DOHH2 (cell line): Measurements from ENCODE around the gene UBE2Q2.
A peak's percentile ranks its signal among the peaks of the same experiment; 100 is the strongest.

Experiments used
- H3F3A ChIP-seq: fragments of 200-600 bp; sonication (generic), shearing (Covaris generic); 2 replicates; pipeline ENCODE4 v1.6.0; 2016; ENCODE audit warnings: antibody characterized with exemption, mild to moderate bottlenecking; ENCODE audit not compliant: control insufficient read depth, insufficient read depth
- H3K27ac ChIP-seq: fragments of 200-600 bp; sonication (generic); 2 replicates; pipeline ENCODE4 v1.5.1; 2014; ENCODE audit warnings: low read depth, mild to moderate bottlenecking, low read length, moderate library complexity
- H3K27me3 ChIP-seq: fragments of 200-600 bp; sonication (generic); 2 replicates; pipeline ENCODE4 v1.6.1; 2014; ENCODE audit warnings: mild to moderate bottlenecking, low read length, mixed read lengths; ENCODE audit not compliant: control insufficient read depth
- H3K36me3 ChIP-seq: fragments of 200-600 bp; sonication (generic); 2 replicates; pipeline ENCODE4 v1.6.1; 2014; ENCODE audit warnings: mild to moderate bottlenecking, low read length, moderate library complexity, mixed read lengths; ENCODE audit not compliant: control insufficient read depth
- H3K4me1 ChIP-seq: fragments of 200-600 bp; sonication (generic); 2 replicates; pipeline ENCODE4 v1.6.1; 2014; ENCODE audit warnings: mild to moderate bottlenecking, low read length, mixed read lengths; ENCODE audit not compliant: control insufficient read depth
- H3K4me2 ChIP-seq: fragments of 200-600 bp; sonication (generic); 2 replicates; pipeline ENCODE4 v1.6.0; 2014; ENCODE audit warnings: mild to moderate bottlenecking, low read length, moderate library complexity
- H3K4me3 ChIP-seq: fragments of 200-600 bp; sonication (generic); 2 replicates; pipeline ENCODE4 v1.5.1; 2014; ENCODE audit warnings: mild to moderate bottlenecking, low read length, mixed read lengths
- H3K79me2 ChIP-seq: fragments of 200-600 bp; sonication (generic); 2 replicates; pipeline ENCODE4 v1.6.1; 2014; ENCODE audit warnings: mild to moderate bottlenecking, low read length, mixed read lengths; ENCODE audit not compliant: control insufficient read depth
- H3K9me2 ChIP-seq: fragments of 200-600 bp; sonication (generic); replicated peaks from 2 replicates; pipeline ENCODE4 v1.6.1; 2014; ENCODE audit warnings: mild to moderate bottlenecking, low read length, mixed read lengths; ENCODE audit not compliant: control insufficient read depth
- H3K9me3 ChIP-seq: fragments of 200-600 bp; sonication (generic); 2 replicates; pipeline ENCODE4 v1.6.1; 2014; ENCODE audit warnings: antibody characterized with exemption, low read length, mixed read lengths; ENCODE audit not compliant: control insufficient read depth, insufficient read depth
- H4K20me1 ChIP-seq: fragments of 200-600 bp; sonication (generic); 2 replicates; pipeline ENCODE4 v1.6.0; 2014; ENCODE audit warnings: low read depth, mild to moderate bottlenecking, antibody characterized with exemption, low read length, moderate library complexity; ENCODE audit not compliant: control insufficient read depth, insufficient read depth
- EZH2phosphoT487 ChIP-seq: fragments of 200-600 bp; sonication (generic); IDR thresholded peaks from 2 replicates; pipeline ENCODE4 v1.6.1; 2017; ENCODE audit warnings: borderline replicate concordance, mild to moderate bottlenecking, antibody characterized with exemption, low read length, moderate library complexity, mixed read lengths
- TF ChIP-seq, protein P1 (sequence below): fragments of 200-600 bp; sonication (generic); IDR thresholded peaks from one replicate; pipeline ENCODE4 v1.5.1; 2014; ENCODE audit warnings: antibody characterized with exemption, mild to moderate bottlenecking, low read depth, low read length; ENCODE audit not compliant: poor library complexity, severe bottlenecking

Gene UBE2Q2

DNA sequence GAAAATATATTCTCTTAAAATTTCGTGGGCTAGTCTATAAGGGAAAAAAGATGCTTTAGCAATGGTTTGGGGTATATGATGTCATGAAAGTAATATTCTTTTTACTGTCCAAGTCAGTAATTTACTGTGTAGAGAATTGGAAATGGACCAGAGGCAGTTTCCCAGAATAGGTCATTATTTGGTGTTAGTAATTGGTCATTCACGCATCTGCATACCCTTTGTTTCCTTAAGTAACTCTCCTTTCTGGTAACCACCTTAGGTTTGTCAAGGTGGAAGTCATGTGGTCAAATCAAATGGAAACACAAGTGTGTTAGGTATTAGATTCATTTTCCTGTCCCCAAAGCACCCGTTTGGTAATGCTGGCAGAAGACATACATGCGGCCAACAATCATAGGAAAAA lies 84.4 kb downstream of the UBE2Q2 start:
- peak overlapping the region; percentile 16; the same call in 1 of the 2 replicates for H3K4me3 ChIP-seq
- peak overlapping the region; percentile 28 for H3K4me2 ChIP-seq
- H3K4me1 ChIP-seq = peaks cover 35% of the 10 kb centered on the region
- TF ChIP-seq, protein P1, sequence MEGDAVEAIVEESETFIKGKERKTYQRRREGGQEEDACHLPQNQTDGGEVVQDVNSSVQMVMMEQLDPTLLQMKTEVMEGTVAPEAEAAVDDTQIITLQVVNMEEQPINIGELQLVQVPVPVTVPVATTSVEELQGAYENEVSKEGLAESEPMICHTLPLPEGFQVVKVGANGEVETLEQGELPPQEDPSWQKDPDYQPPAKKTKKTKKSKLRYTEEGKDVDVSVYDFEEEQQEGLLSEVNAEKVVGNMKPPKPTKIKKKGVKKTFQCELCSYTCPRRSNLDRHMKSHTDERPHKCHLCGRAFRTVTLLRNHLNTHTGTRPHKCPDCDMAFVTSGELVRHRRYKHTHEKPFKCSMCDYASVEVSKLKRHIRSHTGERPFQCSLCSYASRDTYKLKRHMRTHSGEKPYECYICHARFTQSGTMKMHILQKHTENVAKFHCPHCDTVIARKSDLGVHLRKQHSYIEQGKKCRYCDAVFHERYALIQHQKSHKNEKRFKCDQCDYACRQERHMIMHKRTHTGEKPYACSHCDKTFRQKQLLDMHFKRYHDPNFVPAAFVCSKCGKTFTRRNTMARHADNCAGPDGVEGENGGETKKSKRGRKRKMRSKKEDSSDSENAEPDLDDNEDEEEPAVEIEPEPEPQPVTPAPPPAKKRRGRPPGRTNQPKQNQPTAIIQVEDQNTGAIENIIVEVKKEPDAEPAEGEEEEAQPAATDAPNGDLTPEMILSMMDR = no peak
- no peak for TF ChIP-seq EZH2phosphoT487
- no peaks in the 10 kb centered on the region for H3K9me3 ChIP-seq
- no peak overlapping the region for H3K27ac ChIP-seq
- no peaks in the 10 kb centered on the region for H3K27me3 ChIP-seq
- no peaks in the 10 kb centered on the region for H3F3A ChIP-seq
- H3K79me2 ChIP-seq = no peaks in the 10 kb centered on the region
- no peaks in the 10 kb centered on the region for H4K20me1 ChIP-seq
- no peaks in the 10 kb centered on the region for H3K9me2 ChIP-seq
- peaks cover 39% of the 10 kb centered on the region for H3K36me3 ChIP-seq

DNA sequence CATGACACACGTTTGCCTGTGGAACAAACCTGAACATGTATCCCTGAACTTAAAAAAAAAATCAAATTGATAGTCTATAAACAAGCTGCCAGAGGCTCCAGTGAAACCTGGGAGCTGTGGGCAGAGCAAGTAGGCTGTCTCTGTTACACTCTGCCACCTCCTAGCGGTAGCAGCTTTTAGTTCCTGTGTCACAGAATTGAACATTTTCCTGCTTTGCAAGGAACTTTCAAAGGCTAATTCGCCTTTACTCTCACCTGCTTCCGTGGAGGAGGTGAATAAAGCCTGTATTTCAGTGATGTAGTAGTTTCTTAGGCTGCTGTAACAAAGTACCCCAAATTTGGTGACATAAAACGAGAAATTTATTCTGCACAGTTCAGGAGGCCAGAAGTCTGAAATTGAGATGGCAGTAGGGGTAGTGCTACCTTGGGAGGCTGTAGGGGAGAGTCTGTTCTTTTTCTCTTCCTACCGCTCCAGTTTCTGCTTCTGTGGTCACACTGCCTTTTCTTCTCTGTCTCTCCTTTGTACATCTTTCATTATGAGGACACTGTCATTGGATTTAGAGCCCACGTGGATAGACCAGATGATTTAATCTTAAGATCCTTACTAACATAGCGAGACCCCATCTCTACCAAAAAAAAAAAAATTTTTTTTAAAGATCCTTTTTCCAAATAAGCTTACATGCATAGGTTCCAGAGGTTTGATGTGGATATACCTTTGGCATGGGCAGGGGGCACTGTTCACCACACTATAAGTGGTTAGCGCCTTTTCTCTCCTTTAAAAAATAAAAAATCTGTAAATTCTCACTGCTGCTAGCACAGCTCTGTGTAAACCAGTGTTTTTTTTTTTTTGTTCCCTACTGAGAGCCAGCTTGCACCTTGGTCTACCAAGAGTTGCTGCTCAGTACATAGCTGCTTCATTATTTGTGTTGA lies 85.7 kb downstream of the UBE2Q2 start:
- Histone ChIP-seq H3K4me3 (no peak overlapping the region), H3K36me3 (peaks cover 50% of the 10 kb centered on the region), H3K79me2 (no peaks in the 10 kb centered on the region), H3K4me1 (peaks cover 35% of the 10 kb centered on the region), H3F3A (no peaks in the 10 kb centered on the region), H3K4me2 (no peak overlapping the region), H3K27me3 (no peaks in the 10 kb centered on the region), H4K20me1 (no peaks in the 10 kb centered on the region), H3K27ac (no peak overlapping the region), H3K9me3 (no peaks in the 10 kb centered on the region), H3K9me2 (no peaks in the 10 kb centered on the region)
- TF ChIP-seq EZH2phosphoT487 = no peak
- TF ChIP-seq, protein P1 = peak; percentile 62

DNA sequence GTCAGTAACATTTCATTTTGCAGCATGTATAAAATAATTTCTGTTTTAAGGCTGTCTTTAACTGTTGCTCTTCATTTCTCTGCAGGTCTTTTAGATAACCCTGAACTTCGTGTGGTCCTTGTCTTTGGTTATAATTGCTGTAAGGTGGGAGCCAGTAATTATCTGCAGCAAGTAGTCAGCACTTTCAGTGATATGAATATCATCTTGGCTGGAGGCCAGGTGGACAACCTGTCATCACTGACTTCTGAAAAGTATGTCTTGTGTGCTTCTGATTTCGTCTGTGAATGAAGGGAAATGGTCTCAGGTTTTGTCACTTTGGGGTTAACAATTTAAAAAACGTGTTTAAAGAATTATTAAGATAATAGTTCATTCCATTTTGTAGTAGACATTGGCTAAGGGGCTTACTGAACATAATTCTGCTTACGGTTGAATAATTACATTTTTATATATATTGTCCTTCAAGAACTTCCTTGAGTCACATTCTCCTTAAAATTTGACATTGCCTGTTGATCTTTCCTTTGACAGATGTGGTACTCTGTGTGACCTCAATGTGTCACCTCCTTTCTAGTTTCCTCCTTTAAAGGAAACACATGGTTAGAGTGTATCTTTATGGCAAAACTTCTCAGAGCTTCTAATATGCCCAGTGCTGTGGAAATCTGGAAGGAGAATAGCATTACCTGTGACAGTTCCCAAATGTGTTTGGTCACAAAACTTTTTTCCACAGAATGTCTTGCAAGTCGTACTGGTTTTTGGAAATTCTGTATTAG lies 86.7 kb downstream of the UBE2Q2 start:
- Histone ChIP-seq H3K79me2 (no peaks in the 10 kb centered on the region), H3K27me3 (no peaks in the 10 kb centered on the region), H3K4me3 (no peak overlapping the region), H3K4me1 (peaks cover 32% of the 10 kb centered on the region), H3K36me3 (peaks cover 59% of the 10 kb centered on the region), H3K4me2 (no peak overlapping the region), H3K27ac (no peak overlapping the region), H3F3A (no peaks in the 10 kb centered on the region), H3K9me3 (no peaks in the 10 kb centered on the region), H3K9me2 (no peaks in the 10 kb centered on the region), H4K20me1 (no peaks in the 10 kb centered on the region)
- TF ChIP-seq EZH2phosphoT487 = no peak
- TF ChIP-seq, protein P1 = no peak
